Mucosa of stomach (tissue), 1 donor: ENCODE data around the gene TSPAN33.
"Not testable (repeated sequence)": the region's sequence is repeated elsewhere in the genome, so short reads cannot be mapped to it uniquely, and the experiment has no call there.

Experiments used
- H3K27me3 ChIP-seq: one replicate; pipeline ENCODE4 v1.7.0; 2013; ENCODE audit warnings: mild to moderate bottlenecking, low read length; ENCODE audit not compliant: control insufficient read depth, insufficient read depth
- H3K36me3 ChIP-seq: one replicate; pipeline ENCODE4 v1.7.0; 2013; ENCODE audit warnings: low read length; ENCODE audit not compliant: control insufficient read depth, insufficient read depth
- H3K4me1 ChIP-seq: one replicate; pipeline ENCODE4 v1.7.0; 2013; ENCODE audit warnings: mild to moderate bottlenecking, low read length; ENCODE audit not compliant: control insufficient read depth, insufficient read depth
- H3K4me3 ChIP-seq: one replicate; pipeline ENCODE4 v1.7.0; 2013; ENCODE audit warnings: low read length
- H3K9ac ChIP-seq: one replicate; pipeline ENCODE4 v1.7.0; 2013; ENCODE audit warnings: mild to moderate bottlenecking, low read length, moderate library complexity
- H3K9me3 ChIP-seq: one replicate; pipeline ENCODE4 v1.7.0; 2013; ENCODE audit warnings: mild to moderate bottlenecking, low read length, moderate library complexity; ENCODE audit not compliant: control insufficient read depth
- donor health status: Pancreatic carcinoma.

The TSPAN33 gene

GRCh38 chr7:129118976-129119375 lies 25.5 kb upstream of the TSPAN33 start:
- Histone ChIP-seq H3K4me3 (no peak overlapping the region), H3K36me3 (no peaks in the 10 kb centered on the region), H3K9ac (no peak overlapping the region), H3K27me3 (no peaks in the 10 kb centered on the region), H3K9me3 (no peaks in the 10 kb centered on the region), H3K4me1 (no peaks in the 10 kb centered on the region)

GRCh38 chr7:129121501-129122077 lies 22.9 kb upstream of the TSPAN33 start:
- not testable (repeated sequence) for H3K9me3 ChIP-seq, H3K36me3 ChIP-seq, H3K27me3 ChIP-seq, H3K4me3 ChIP-seq, H3K4me1 ChIP-seq, H3K9ac ChIP-seq

DNA sequence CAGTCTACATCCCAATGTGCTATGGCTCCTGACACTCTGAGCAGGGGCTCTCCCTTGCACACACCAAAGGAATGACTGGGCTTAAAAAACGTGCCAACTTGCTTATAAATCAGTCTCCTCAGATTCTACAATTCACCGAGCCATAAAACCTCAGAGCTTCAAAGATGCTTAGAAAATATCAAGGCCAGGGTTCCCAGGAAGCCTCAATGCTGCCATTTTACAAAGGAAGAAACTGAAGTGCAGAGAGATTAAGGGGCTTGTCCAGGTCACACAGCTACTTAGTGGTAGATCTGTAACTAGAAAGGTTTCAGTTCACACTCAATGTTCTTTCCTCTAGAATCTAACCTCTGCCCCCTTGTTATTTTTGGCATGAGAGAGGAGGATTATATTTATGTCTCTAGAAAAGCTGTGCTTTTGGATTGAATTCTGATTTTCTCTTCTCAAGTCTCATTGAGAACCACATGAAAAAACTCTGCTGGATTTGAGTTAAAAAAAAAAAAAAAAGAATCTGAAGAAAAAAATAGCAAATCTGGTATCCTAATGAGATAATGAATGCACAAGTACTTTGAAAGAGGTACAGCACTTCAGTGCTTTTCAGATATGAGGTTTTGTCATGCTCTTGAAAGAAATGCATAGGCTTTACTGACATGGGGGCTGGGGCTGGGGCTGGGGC lies 22.3 kb upstream of the TSPAN33 start:
- H3K27me3 ChIP-seq, result peaks cover 3% of the 10 kb centered on the region
- no peak overlapping the region for H3K9ac ChIP-seq
- no peak overlapping the region for H3K4me3 ChIP-seq
- H3K4me1 ChIP-seq, result no peaks in the 10 kb centered on the region
- no peaks in the 10 kb centered on the region for H3K9me3 ChIP-seq
- H3K36me3 ChIP-seq, result no peaks in the 10 kb centered on the region

- Histone ChIP-seq H3K9ac (no peak overlapping the region), H3K27me3 (peaks cover 3% of the 10 kb centered on the region), H3K36me3 (no peaks in the 10 kb centered on the region), H3K4me1 (no peaks in the 10 kb centered on the region), H3K4me3 (no peak overlapping the region), H3K9me3 (no peaks in the 10 kb centered on the region)
Measured at GRCh38 chr7:129122751-129123509, 21.6 kb upstream of the TSPAN33 start.

GRCh38 chr7:129123510-129123857 lies 21.0 kb upstream of the TSPAN33 start:
- Histone ChIP-seq H3K9me3 (no peaks in the 10 kb centered on the region), H3K4me3 (no peak overlapping the region), H3K27me3 (peaks cover 3% of the 10 kb centered on the region), H3K36me3 (no peaks in the 10 kb centered on the region), H3K4me1 (no peaks in the 10 kb centered on the region), H3K9ac (no peak overlapping the region)

GRCh38 chr7:129126314-129126713 lies 18.2 kb upstream of the TSPAN33 start:
- H3K36me3 ChIP-seq, result no peaks in the 10 kb centered on the region
- H3K27me3 ChIP-seq, result peaks cover 3% of the 10 kb centered on the region
- H3K4me1 ChIP-seq, result no peaks in the 10 kb centered on the region
- no peak overlapping the region for H3K4me3 ChIP-seq
- H3K9me3 ChIP-seq, result no peaks in the 10 kb centered on the region
- H3K9ac ChIP-seq, result no peak overlapping the region

GRCh38 chr7:129127154-129127553 lies 17.4 kb upstream of the TSPAN33 start:
- H3K9me3 ChIP-seq, result no peaks in the 10 kb centered on the region
- H3K9ac ChIP-seq, result no peak overlapping the region
- no peaks in the 10 kb centered on the region for H3K36me3 ChIP-seq
- no peaks in the 10 kb centered on the region for H3K4me1 ChIP-seq
- no peak overlapping the region for H3K4me3 ChIP-seq
- peaks cover 3% of the 10 kb centered on the region for H3K27me3 ChIP-seq

- no peaks in the 10 kb centered on the region for H3K9me3 ChIP-seq
- H3K4me1 ChIP-seq, result no peaks in the 10 kb centered on the region
- H3K9ac ChIP-seq, result no peak overlapping the region
- H3K4me3 ChIP-seq, result no peak overlapping the region
- no peaks in the 10 kb centered on the region for H3K36me3 ChIP-seq
- H3K27me3 ChIP-seq, result peaks cover 3% of the 10 kb centered on the region
Measured at GRCh38 chr7:129127601-129128000, 16.9 kb upstream of the TSPAN33 start.

GRCh38 chr7:129134356-129134987 lies 10.0 kb upstream of the TSPAN33 start:
- no peaks in the 10 kb centered on the region for H3K27me3 ChIP-seq
- H3K9ac ChIP-seq, result no peak overlapping the region
- no peaks in the 10 kb centered on the region for H3K9me3 ChIP-seq
- H3K36me3 ChIP-seq, result no peaks in the 10 kb centered on the region
- no peak overlapping the region for H3K4me3 ChIP-seq
- no peaks in the 10 kb centered on the region for H3K4me1 ChIP-seq

DNA sequence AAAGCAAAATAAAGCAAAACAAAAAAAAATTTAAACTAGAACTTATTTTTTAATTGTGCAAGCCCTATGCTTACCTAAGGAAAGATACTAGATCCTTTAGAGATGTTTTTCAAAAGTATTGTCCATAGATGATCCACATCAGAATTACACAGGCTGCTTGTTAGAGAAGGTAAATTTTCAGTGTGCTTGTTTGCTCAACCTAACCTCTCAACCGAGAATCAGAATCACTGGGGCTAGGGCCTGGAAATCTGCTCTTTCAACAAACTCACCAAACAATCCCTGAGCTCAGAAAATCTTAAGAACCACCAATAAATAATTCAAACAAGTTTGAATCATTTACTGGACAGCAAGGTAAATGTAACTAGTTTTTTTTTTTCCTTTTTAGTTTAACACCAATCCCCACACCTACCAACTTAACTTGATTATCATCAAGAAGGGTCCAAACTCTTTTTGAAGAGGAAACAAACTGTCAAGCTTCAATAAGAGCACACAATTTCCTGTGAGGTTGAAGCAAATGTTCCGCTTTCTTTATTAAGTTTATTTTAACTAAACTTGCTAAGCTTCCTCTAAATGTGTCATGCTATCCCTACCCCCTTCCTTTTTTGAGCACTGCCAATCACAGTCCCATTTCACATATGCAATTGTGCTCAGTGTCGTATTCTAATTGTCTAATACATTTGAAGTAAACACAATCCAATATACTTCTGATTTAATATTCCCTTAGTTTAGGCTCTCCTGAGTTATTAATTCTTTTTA lies 7.4 kb upstream of the TSPAN33 start:
- Histone ChIP-seq H3K27me3 (no peaks in the 10 kb centered on the region), H3K4me1 (no peaks in the 10 kb centered on the region), H3K4me3 (no peak overlapping the region), H3K9ac (no peak overlapping the region), H3K9me3 (no peaks in the 10 kb centered on the region), H3K36me3 (no peaks in the 10 kb centered on the region)

DNA sequence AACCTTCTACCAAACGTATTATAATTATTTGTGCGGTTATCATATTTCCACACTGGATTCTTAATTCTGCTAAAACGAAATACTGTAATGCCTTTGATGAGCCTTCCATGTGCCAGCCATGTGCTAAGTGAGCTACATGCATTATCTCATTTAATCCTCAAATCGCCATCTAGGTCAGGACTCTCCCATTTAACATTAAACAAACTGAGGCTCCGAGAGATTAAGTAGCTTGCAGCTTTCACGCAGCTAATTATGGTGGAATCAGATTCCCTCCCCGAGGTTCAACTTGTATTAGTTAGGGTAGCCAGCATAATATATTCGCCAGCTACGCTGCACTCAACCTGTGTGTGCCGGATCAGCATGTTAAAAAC lies 798 bp upstream of the TSPAN33 start:
- Histone ChIP-seq H3K9ac (no peak overlapping the region), H3K27me3 (peaks cover 20% of the 10 kb centered on the region)

More for the DNA sequence above, 798 bp upstream of the TSPAN33 start:
- Histone ChIP-seq H3K4me3 (no peak overlapping the region), H3K36me3 (no peaks in the 10 kb centered on the region), H3K9me3 (no peaks in the 10 kb centered on the region), H3K4me1 (peaks cover 7% of the 10 kb centered on the region)
